DND-41 (cell line): ENCODE measurements around the gene GVQW3.

Experiments used
- EZH2 ChIP-seq: IDR thresholded peaks from 3 replicates; pipeline ENCODE4 v1.6.1; 2012; ENCODE audit warnings: borderline replicate concordance, low read depth, mild to moderate bottlenecking, moderate library complexity, low read length, inconsistent platforms; ENCODE audit not compliant: severe bottlenecking
- TF ChIP-seq, protein P1 (sequence below): IDR thresholded peaks from 2 replicates; pipeline ENCODE4 v1.5.1; 2012; ENCODE audit warnings: borderline replicate concordance, low read length, moderate library complexity, mild to moderate bottlenecking; ENCODE audit not compliant: poor library complexity, severe bottlenecking; ENCODE audit errors: extremely low read depth

GRCh38 chr11:76369406-76369805 is 11.7 kb upstream of the GVQW3 start:
- TF ChIP-seq, protein P1, sequence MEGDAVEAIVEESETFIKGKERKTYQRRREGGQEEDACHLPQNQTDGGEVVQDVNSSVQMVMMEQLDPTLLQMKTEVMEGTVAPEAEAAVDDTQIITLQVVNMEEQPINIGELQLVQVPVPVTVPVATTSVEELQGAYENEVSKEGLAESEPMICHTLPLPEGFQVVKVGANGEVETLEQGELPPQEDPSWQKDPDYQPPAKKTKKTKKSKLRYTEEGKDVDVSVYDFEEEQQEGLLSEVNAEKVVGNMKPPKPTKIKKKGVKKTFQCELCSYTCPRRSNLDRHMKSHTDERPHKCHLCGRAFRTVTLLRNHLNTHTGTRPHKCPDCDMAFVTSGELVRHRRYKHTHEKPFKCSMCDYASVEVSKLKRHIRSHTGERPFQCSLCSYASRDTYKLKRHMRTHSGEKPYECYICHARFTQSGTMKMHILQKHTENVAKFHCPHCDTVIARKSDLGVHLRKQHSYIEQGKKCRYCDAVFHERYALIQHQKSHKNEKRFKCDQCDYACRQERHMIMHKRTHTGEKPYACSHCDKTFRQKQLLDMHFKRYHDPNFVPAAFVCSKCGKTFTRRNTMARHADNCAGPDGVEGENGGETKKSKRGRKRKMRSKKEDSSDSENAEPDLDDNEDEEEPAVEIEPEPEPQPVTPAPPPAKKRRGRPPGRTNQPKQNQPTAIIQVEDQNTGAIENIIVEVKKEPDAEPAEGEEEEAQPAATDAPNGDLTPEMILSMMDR, result no peak
- TF ChIP-seq EZH2, result no peak
